HG03575 (cell line): Measurements from ENCODE around the gene CPNE5.

ENCODE experiments used
- ATAC-seq: cut with Tn5 transposase; IDR thresholded peaks from one replicate; pipeline ENCODE4 v1.9.1; 2021; ENCODE audit not compliant: unreplicated experiment, insufficient number of reproducible peaks, low FRiP score; ENCODE audit errors: extremely low read depth

CPNE5 gene

GRCh38 chr6:36839749-36840431, 646 bp upstream of the CPNE5 start:
- ATAC-seq = no peak

- no peak for ATAC-seq
Observed at GRCh38 chr6:36837686-36838085, 1.6 kb downstream of the CPNE5 start.

- ATAC-seq = no peak
Observed at GRCh38 chr6:36837022-36837339, 2.3 kb downstream of the CPNE5 start.

- ATAC-seq = no peak
Observed at GRCh38 chr6:36836111-36837021, 2.9 kb downstream of the CPNE5 start.

GRCh38 chr6:36834576-36835341, 4.5 kb downstream of the CPNE5 start:
- ATAC-seq = no peak

- no peak for ATAC-seq
Observed at GRCh38 chr6:36833182-36833789, 6.0 kb downstream of the CPNE5 start.

- ATAC-seq = no peak
Observed at GRCh38 chr6:36832313-36832712, 6.9 kb downstream of the CPNE5 start.

- no peak for ATAC-seq
Observed at GRCh38 chr6:36830577-36830976, 8.7 kb downstream of the CPNE5 start.

GRCh38 chr6:36829919-36830544, 9.2 kb downstream of the CPNE5 start:
- no peak for ATAC-seq

- ATAC-seq = no peak
Observed at GRCh38 chr6:36827261-36828079, 11.8 kb downstream of the CPNE5 start.

GRCh38 chr6:36826520-36827227, 12.6 kb downstream of the CPNE5 start:
- ATAC-seq = no peak

GRCh38 chr6:36825994-36826393, 13.2 kb downstream of the CPNE5 start:
- ATAC-seq = no peak

- ATAC-seq = no peak
Observed at GRCh38 chr6:36825452-36825851, 13.8 kb downstream of the CPNE5 start.

GRCh38 chr6:36824253-36824652, 15.0 kb downstream of the CPNE5 start:
- no peak for ATAC-seq

- ATAC-seq = no peak
Observed at GRCh38 chr6:36823421-36824096, 15.7 kb downstream of the CPNE5 start.

- ATAC-seq = no peak
Observed at GRCh38 chr6:36822506-36823269, 16.6 kb downstream of the CPNE5 start.
